Measurements from ENCODE around the gene SMPDL3A.

DNA sequence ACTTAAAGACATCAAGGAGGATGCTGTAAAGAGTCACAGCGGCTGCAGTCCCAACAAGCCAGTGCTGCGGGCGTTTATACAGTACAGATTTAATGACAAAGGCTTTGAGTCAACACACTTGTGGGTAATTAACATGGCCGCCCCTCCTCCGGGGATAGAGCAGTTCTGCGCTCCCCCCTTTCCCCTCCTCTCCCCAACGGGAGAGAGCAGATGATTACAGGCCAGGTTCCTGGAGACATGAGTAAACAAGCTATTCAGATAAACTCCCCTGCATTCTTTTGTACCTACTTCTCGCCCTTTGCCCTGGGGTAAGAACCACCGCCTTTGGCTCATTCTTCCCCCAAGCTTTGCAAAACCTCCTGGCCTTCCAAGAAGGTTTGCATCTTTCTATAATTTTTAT is 33.2 kb upstream of the SMPDL3A start:
- TF ChIP-seq EP300 (IDR thresholded peaks at IDR 0.05) (no peak), POLR2A (IDR thresholded peaks at IDR 0.05; ENCODE audit: low read depth) (no peak), POLR2AphosphoS5 (IDR thresholded peaks at IDR 0.05) (no peak)
- TF ChIP-seq, protein P1, sequence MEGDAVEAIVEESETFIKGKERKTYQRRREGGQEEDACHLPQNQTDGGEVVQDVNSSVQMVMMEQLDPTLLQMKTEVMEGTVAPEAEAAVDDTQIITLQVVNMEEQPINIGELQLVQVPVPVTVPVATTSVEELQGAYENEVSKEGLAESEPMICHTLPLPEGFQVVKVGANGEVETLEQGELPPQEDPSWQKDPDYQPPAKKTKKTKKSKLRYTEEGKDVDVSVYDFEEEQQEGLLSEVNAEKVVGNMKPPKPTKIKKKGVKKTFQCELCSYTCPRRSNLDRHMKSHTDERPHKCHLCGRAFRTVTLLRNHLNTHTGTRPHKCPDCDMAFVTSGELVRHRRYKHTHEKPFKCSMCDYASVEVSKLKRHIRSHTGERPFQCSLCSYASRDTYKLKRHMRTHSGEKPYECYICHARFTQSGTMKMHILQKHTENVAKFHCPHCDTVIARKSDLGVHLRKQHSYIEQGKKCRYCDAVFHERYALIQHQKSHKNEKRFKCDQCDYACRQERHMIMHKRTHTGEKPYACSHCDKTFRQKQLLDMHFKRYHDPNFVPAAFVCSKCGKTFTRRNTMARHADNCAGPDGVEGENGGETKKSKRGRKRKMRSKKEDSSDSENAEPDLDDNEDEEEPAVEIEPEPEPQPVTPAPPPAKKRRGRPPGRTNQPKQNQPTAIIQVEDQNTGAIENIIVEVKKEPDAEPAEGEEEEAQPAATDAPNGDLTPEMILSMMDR (IDR thresholded peaks at IDR 0.05) = no peak

Measured in esophagus muscularis mucosa (tissue), 4 donors.